ENCODE results near the gene GBGT1.

The GBGT1 gene

GRCh38 chr9:133162861-133163503 is 732 bp downstream of the GBGT1 start:
- no peak for DNase-seq (ENCODE audit: low read depth)

DNA sequence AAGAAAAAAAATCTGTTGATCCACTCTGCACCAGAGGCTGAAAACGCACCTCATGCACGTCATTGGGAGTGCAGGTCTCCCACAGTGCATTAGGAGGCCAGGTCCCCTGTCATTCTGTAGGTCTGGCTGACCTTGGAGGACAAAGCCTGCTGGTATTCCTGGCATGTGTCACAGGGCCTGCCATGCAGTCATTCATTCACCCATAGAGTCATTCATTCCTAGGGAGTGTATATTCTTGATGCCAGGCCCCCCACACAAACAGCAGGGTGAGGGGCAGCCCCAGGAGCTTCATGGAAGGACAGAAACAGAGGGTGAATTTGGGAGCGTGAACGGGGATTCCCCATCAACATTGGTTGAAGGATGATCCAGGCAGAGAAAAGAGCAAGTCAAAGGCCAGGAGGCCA is 2.2 kb downstream of the GBGT1 start:
- no peak for DNase-seq (ENCODE audit: low read depth)

GRCh38 chr9:133160742-133161546 is 2.8 kb downstream of the GBGT1 start:
- DNase-seq (ENCODE audit: low read depth), result peak; percentile 64

GRCh38 chr9:133158695-133159094 is 5.0 kb downstream of the GBGT1 start:
- DNase-seq (ENCODE audit: low read depth), result no peak

- DNase-seq (ENCODE audit: low read depth), result no peak
These were observed 8.6 kb downstream of the GBGT1 start for GRCh38 chr9:133155156-133155555.

DNA sequence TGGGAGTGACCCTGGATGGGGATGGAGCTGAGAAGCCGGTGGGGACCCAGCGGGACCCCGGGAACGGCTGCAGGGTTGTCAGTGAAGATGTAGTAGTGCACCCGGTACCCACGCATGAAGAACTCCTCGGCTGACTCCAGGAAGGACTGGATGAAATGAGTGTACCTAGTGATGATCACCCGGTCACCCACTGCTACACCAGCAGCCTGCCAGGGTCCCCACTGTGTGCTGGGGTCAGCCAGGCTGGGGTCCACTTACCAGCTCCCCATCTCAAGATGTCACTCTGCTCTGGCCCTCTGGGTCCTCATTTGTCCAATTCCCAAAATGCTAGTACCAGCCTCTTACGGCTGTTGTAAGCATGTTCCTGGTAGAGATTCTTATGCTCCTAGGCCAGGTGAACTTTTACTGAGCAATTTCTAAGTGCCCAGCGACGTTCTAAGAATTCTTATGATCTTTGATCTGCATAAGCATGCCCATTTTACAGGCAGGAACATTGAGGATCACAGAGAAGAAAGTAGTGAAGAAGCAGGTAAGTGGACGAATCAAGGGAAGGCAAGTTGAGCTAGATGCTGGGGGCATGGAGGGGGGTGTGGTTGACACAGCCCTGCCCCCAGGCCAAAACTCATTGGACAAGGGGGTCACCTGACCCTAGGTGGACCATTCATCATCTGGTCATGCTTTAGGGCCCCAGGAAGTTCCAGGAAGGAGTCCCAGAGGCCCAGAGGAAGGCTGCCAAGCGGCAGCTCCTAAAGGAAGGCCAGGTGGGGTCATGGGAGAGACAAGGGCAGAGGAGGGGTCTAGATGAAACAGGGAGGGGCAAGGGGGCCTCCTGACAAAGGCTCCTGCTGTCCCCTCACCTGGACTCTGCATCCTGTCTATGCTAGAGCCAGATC is 9.4 kb downstream of the GBGT1 start:
- no peak for DNase-seq (ENCODE audit: low read depth)

DNA sequence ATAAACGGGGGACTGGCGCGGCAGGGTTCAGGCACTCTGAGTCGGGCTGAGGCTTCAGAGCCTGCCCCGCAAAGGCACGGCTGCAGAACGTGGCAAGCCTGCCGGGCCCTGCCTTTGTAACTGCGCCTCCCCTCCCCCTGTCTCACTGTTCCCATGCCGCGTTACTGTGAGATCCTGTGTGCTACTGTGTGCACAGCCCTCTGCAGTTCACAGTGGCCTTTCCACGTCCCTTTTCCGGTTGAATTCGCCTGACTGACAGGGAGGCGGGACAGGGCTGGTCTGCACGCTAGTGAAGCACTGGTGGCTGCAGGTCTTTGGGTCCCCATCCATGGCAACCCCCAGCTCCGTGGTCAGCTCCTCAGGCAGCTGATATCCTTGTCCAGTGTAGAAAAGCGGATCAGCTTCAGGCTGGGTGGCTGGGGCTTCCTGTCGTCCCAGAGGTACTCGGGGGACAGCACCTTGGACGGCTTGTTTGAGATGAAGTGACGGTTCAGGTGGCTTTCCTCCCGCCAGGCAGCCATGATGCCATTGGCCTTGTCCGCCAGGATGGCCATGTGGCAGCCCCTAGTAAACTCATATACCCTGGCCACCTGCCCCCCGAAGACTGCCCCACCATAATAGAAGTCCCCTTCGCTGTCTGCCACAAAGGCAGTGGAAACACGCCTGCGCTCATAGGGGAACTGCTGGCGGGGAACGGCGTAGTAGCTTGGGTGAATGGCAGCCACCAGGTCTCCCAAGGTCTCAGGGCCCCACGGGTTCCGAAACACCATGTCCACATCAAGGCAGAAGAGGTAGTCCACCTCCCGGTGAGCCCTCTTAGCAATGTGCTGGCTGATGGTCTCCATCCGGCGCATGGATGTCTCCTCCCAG is 10.3 kb downstream of the GBGT1 start:
- DNase-seq (ENCODE audit: low read depth), result no peak

DNA sequence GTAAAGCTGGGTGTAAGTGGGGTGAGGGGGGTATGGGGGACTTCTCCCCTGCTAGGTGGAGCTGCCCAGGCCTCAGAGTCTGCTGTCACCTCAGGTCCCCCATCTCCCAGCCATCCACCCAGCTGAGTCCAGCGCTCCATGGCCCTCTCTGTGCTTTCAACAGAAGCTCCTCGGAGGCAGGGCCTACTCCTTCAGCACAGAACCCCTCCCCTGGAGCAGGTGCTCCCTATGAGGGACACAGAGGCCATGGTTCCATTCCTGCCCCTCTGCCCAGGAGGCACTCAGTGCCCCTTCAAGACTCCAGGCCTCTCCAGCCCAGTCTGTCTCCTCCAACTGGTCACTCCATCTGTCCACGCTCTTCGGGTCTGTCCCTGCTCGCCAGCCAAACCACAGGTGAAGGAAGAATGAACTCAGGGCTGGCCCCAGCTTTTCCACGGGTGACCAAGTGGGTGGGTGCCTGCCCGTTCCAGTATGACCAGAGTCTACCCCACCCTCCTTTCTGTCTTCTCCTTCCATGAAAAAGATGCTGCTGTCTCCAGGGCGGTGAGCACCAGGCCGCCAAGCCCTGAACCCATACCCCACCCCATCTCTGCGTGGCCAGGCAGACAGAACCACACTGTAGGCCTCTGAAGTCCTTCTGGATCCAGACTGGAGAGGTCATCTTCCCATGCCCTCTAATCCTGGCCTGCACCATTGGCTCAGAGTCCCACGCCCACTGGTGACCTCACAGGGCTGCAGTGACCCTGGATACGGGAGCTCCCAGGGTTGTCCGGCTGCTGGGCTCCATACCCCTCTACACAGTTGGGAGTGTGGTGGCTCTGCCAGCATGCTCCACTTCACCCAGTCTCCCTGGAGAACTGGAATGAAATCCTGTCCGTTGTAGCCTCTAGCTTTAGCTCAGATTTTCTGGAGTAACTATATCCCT is 11.9 kb downstream of the GBGT1 start:
- DNase-seq (ENCODE audit: low read depth), result no peak

- no peak for DNase-seq (ENCODE audit: low read depth)
These were observed 12.7 kb downstream of the GBGT1 start for GRCh38 chr9:133151041-133151440.

DNA sequence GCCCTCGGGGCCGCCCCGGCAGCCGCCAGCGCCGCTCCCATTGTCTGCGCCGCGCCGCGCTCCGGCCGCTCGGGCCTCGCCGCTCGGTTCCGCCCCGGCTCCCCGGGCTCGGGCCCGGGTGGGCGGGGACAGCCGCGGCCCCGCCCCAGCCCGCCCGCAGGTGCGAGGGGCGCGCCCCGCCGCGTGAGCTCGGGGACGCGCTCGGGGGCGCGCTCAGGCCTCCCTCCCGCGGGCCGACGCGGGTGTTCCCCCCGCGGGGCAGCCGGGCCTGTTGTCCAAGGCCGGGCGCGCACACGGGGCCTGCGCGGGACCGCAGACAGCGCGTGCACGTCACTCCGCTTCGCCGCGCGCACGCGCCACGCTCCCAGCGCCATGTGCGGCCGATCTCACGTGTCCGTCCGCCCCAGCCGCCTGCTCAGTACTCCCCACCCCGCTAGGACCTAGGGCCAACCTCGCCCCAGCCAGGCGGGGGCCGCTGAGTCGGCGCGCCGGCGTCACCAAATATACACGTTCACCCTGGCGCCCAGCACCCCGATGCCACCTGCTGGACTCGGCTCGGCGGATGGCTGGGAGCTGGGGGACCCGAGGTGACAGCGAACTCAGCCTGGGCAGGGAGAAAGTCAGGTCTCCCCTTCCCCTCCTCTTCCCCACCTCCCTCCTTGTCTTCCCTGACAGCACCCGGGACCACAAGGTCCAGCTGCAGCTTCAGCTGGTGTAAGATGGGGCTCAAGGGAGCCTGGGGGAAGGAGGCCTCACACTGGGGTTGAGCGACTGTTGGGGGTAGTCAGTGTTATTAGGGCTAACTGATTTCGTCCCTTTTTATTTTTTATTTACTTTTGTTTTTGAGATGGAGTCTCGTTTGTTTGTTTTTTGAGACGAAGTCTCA is 14.3 kb downstream of the GBGT1 start:
- DNase-seq (ENCODE audit: low read depth), result peak; percentile 64

- no peak for DNase-seq (ENCODE audit: low read depth)
These were observed 15.2 kb downstream of the GBGT1 start for GRCh38 chr9:133148199-133149129.

DNA sequence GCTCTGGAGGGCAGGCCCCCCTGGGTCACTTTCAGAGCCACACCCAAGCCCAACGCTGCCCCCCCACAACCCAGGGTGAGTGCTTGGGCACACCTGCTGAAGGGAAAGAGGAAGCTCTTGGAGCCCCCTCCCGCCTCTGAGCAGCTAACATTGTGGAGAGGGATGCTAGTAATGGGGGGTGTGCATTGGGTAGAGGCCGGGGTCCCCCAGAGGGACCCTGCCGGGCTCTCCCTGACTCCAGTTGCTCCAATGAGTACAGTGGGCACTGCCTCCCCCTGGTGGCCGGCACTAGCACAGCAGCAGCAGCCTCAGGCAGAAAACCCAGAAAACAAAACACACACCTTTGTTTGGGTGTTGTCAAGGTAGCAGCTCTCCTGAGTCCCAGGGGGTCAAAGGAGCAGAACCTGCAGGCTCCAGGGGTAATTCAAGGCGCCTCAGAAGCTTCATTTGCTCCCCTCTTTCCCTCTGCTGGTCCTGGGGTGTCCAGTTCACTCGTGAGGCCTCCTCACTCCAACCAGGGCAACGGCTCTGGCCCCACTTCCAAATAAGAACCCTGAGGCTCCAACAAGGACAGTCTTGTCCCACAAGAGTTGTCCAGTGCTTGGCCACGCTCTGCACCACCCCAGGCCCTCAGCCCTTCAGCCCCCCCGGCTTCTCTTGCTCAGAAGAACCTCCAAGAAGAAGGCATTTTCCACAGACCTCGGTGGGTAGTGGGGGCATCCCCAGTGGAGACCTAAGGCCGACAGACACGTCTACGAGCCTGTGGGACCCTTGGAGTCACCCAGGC is 16.1 kb downstream of the GBGT1 start:
- DNase-seq (ENCODE audit: low read depth), result no peak

DNA sequence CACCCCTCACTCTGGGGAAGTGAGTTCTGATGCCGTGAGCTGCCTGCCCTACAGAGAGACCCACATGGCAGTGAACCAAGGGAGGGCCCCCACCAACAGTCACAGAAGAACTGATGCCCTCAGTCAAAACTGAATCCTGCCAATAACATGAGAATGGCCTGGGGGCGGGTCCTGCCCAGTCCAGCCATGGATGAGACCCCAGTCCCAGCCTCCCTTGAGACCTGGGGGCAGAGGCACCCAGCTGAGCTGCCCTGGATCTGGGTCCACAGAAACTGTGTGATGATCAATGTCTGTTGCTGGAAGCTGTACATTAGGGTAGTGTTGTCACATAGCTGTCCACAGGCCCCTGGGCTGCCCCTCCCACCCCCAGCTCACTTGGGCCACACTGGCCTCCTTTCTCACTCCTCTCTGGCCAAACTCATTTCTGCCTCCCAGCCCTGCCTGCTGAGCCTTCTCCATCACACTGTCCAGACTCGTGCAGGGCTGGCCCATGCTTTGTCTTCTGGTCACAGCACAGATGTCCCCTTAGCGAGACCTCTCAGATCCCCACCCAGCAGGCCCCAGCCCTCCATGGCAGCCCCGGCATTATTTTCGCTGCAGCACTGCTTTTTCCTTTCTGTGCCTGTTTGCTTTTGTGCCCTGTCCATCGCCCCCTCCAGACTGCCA is 16.8 kb downstream of the GBGT1 start:
- no peak for DNase-seq (ENCODE audit: low read depth)

GRCh38 chr9:133144904-133145851 is 18.5 kb downstream of the GBGT1 start:
- DNase-seq (ENCODE audit: low read depth), result no peak

GRCh38 chr9:133144142-133144903 is 19.4 kb downstream of the GBGT1 start:
- DNase-seq (ENCODE audit: low read depth), result no peak

Measured in fibroblast of the conjunctiva (primary cell).